Small intestine (tissue), 16 donors: ENCODE data around the gene SLC9A5. TPM values are rescaled to one million over a fixed set of nuclear protein-coding genes. Genes with fewer than 3 reads are reported as not detected.

Experiments
- DNase-seq, 2 donors: peaks; one replicate each; pipeline versions ENCODE4 v3.0.0 to v3.0.0-alpha.2; 2013
- FAIRE-seq: peaks from 2 replicates; lab custom pipeline; 2012; peaks lifted over from hg19 to GRCh38; lab: Jason Lieb, UNC
- H3K27ac ChIP-seq, 3 donors: one replicate each; pipeline ENCODE4 v1.5.1; 2013; ENCODE audit warnings: low read length in 2 of 3, mild to moderate bottlenecking in 2 of 3, control low read depth in 1 of 3, inconsistent platforms in 1 of 3, low read depth in 1 of 3, moderate library complexity in 1 of 3
- H3K27me3 ChIP-seq, 3 donors: one replicate each; pipeline ENCODE4 v1.6.1; 2013; ENCODE audit warnings: low read length in 3 of 3, inconsistent platforms in 1 of 3; ENCODE audit not compliant: control insufficient read depth in 3 of 3, insufficient read depth in 3 of 3
- H3K36me3 ChIP-seq, 3 donors: one replicate each; pipeline ENCODE4 v1.6.1; 2013; ENCODE audit warnings: low read length in 3 of 3, inconsistent platforms in 1 of 3, low read depth in 1 of 3, mild to moderate bottlenecking in 1 of 3, moderate library complexity in 1 of 3; ENCODE audit not compliant: control insufficient read depth in 3 of 3, insufficient read depth in 2 of 3
- H3K4me1 ChIP-seq, 3 donors: one replicate each; pipeline ENCODE4 v1.6.1; 2013; ENCODE audit warnings: low read length in 2 of 3, inconsistent platforms in 1 of 3, low read depth in 1 of 3, mild to moderate bottlenecking in 1 of 3, moderate library complexity in 1 of 3; ENCODE audit not compliant: control insufficient read depth in 3 of 3, insufficient read depth in 2 of 3
- H3K4me3 ChIP-seq, 3 donors: one replicate each; pipeline ENCODE4 v1.5.1; 2013; ENCODE audit warnings: low read length in 3 of 3, control low read depth in 1 of 3, inconsistent platforms in 1 of 3, low read depth in 1 of 3, mild to moderate bottlenecking in 1 of 3, moderate library complexity in 1 of 3
- H3K9me3 ChIP-seq, 2 donors: one replicate each; pipeline ENCODE4 v1.6.1; 2013; ENCODE audit warnings: low read depth in 1 of 2, low read length in 1 of 2; ENCODE audit not compliant: control insufficient read depth in 2 of 2, insufficient read depth in 1 of 2
- WGBS, 3 donors: extraction: QIAGEN DNeasy Blood & Tissue Kit; methylation state at CpG; one replicate each; pipeline ENCODE4 v1.1.7; 2013; 5-methylcytosine and 5-hydroxymethylcytosine counted together
- long read RNA-seq, 10 donors: transcript quantifications; one replicate each; lab custom pipeline, GENCODE V29; 2026
- polyA plus RNA-seq, 4 donors: library from polyadenylated mRNA; stranded (reverse) in 3 of 4; unstranded in 1 of 4; fragments of 200-250 nt in 3 of 4; fragments of 120-200 nt in 1 of 4; gene quantifications; one replicate each; pipeline versions ENCODE4 v1.2.1 to v1.2.3, GENCODE V29; 2013
- donor health status: healthy with polysubstance abuse.
- donor health status: control.
- donor health status: control.
- donor health status: Bipolar disorder and iron deficiency.
- donor health status: healthy.

SLC9A5 gene
- polyA plus RNA-seq = under 1 TPM in 3 of 4 donors, not detected in 1; 0.39 to 0.78 (median 0.54) TPM
- long read RNA-seq, donor 1 = 0 reads
- long read RNA-seq, donor 2 = 0 reads
- long read RNA-seq, donor 3 = 0 reads
- long read RNA-seq, donor 4 = 0 reads
- long read RNA-seq, donor 5 = 0 reads
- long read RNA-seq, donor 6 = 0 reads
- long read RNA-seq, donor 7 = 0 reads
- long read RNA-seq, donor 8 = 0 reads
- long read RNA-seq, donor 9 = 0 reads
- long read RNA-seq, donor 10 = 0 reads

DNA sequence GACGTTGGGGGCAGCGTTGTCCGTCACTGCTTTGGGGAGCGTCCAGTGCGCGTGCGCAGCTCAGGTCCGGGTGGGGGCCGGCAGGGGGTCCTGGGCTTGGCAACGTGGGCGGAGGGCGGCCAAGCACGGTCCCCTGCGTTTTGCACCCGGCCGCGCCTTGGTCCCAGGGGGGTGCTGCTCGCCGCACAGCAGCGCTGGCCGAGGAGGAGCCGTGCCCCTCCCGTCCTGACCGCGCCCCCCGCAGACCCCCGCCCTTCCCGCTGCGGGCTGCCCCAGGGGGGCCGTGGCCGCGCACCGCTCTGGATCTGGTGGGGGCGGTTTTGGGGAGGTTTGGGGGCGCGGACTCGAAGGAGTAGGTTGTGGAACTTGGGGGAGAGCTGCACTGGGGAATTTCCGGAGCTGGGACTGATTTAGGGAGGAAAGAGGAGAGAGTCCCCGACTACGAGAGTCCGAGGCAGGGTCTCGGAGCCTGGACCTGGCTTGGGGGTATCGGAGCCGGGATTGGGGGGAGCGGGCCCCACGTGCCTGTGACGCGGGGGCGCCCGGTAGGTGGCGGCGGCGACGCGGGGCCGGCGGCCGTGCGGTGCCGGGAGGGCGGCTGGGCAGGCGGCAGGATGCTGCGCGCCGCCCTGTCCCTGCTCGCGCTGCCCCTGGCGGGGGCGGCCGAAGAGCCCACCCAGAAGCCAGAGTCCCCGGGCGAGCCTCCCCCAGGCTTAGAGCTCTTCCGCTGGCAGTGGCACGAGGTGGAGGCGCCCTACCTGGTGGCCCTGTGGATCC, at the start of gene SLC9A5:
Gene SLC9A5 (plus strand): TSS at position 579 of the 777 bp plus-strand sequence. CDS start 36 bp downstream, at position 615.
- WGBS, 3 donors = 1 to 2% (median 1%) methylated on average over 46 to 75 of the region's 75 CpGs
- peak in 1 of 2 donors; percentile 43 for DNase-seq
- H3K36me3 ChIP-seq = peaks cover 0 to 5% (median 0%) of the 10 kb centered on the region in 3 donors
- H3K27ac ChIP-seq = no peak within 1 kb of the TSS
- no peak for FAIRE-seq
- peak within 1 kb of the TSS; percentile 21 to 78 (median 35) for H3K4me3 ChIP-seq
- peaks cover 0 to 22% (median 5%) of the 10 kb centered on the region in 3 donors for H3K4me1 ChIP-seq
- no peaks in the 10 kb centered on the region for H3K9me3 ChIP-seq
- peaks cover 0 to 33% (median 3%) of the 10 kb centered on the region in 3 donors for H3K27me3 ChIP-seq

- peak within 1 kb of the TSS; percentile 93 to 99 (median 97) for H3K27ac ChIP-seq
- peaks cover 13 to 86% (median 37%) of the 10 kb centered on the region in 3 donors for H3K36me3 ChIP-seq
- no peaks in the 10 kb centered on the region for H3K9me3 ChIP-seq
- peaks cover 0 to 17% (median 2%) of the 10 kb centered on the region in 3 donors for H3K4me1 ChIP-seq
- 15 to 43% (median 33%) methylated on average over 45 to 61 of the region's 61 CpGs for WGBS, 3 donors
- H3K27me3 ChIP-seq = no peaks in the 10 kb centered on the region
- FAIRE-seq = no peak
- peak; percentile 91 to 92 for DNase-seq
- peak within 1 kb of the TSS; percentile 10 to 93 (median 65) for H3K4me3 ChIP-seq
Measured at GRCh38 chr16:67199011-67199807, 49.6 kb upstream of the SLC9A5 start, which contains the start of gene ELMO3. Gene ELMO3 (plus strand): TSS chr16:67199131. CDS start chr16:67199327, 196 bp downstream.

- peak; percentile 46 to 69 for DNase-seq
- Histone ChIP-seq H3K27me3 (no peaks in the 10 kb centered on the region), H3K36me3 (peaks cover 13 to 85% (median 38%) of the 10 kb centered on the region in 3 donors), H3K4me1 (peaks cover 0 to 17% (median 2%) of the 10 kb centered on the region in 3 donors), H3K9me3 (no peaks in the 10 kb centered on the region), H3K27ac (peak overlapping the region in 2 of 3 donors; percentile 14 to 99), H3K4me3 (peak overlapping the region in 2 of 3 donors; percentile 65 to 93)
- FAIRE-seq = no peak
- 14 to 42% (median 22%) methylated on average over 22 of the region's 22 CpGs for WGBS, 3 donors
Measured at GRCh38 chr16:67199808-67200198, 49.0 kb upstream of the SLC9A5 start.

DNA sequence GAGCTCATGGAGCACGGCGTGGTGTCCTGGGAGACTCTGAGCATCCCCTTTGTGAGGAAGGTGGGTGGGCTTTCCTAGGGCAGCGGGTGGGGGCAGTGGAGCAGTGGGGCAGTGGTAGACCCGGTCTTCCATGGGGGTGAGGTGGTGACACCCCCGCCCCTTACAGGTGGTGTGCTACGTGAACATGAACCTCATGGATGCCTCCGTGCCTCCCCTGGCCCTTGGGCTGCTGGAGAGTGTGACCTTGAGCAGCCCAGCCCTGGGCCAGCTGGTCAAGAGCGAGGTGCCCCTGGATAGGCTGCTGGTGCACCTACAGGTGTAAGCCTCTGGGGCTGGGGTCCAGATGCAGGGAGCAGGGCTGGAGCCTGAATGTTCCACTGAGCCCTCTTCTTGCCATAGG, 48.3 kb upstream of the SLC9A5 start:
- H3K36me3 ChIP-seq = peaks cover 10 to 80% (median 38%) of the 10 kb centered on the region in 3 donors
- DNase-seq = no peak
- peaks cover 0 to 17% (median 2%) of the 10 kb centered on the region in 3 donors for H3K4me1 ChIP-seq
- 89 to 94% (median 90%) methylated on average over 8 of the region's 8 CpGs for WGBS, 3 donors
- no peak overlapping the region for H3K27ac ChIP-seq
- H3K4me3 ChIP-seq = peak overlapping the region in 1 of 3 donors; percentile 93
- H3K9me3 ChIP-seq = no peaks in the 10 kb centered on the region
- no peak for FAIRE-seq
- H3K27me3 ChIP-seq = no peaks in the 10 kb centered on the region

- H3K9me3 ChIP-seq = no peaks in the 10 kb centered on the region
- H3K36me3 ChIP-seq = peaks cover 5 to 78% (median 31%) of the 10 kb centered on the region in 3 donors
- FAIRE-seq (no peak), DNase-seq (no peak)
- H3K27ac ChIP-seq = no peak overlapping the region
- peaks cover 0 to 17% (median 2%) of the 10 kb centered on the region in 3 donors for H3K4me1 ChIP-seq
- WGBS, 3 donors = 93 to 96% (median 94%) methylated on average over 39 to 40 of the region's 40 CpGs
- H3K27me3 ChIP-seq = no peaks in the 10 kb centered on the region
- no peak overlapping the region for H3K4me3 ChIP-seq
Measured at GRCh38 chr16:67201411-67202345, 47.1 kb upstream of the SLC9A5 start.

DNA sequence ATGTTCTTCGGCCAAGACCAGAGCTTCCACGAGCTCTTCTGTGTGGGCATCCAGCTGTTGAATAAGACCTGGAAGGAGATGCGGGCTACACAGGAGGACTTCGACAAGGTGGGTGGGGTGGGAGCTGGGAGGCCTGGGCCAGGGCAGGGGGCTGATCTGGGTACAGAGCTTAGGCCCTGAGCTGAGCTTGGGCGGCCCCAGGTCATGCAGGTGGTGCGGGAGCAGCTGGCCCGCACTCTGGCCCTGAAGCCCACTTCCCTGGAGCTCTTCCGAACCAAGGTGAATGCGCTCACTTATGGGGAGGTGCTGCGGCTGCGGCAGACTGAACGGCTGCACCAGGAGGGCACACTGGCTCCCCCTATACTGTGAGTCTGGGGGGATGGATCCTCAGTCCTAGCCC, 46.4 kb upstream of the SLC9A5 start:
- FAIRE-seq = no peak
- Histone ChIP-seq H3K4me3 (no peak overlapping the region), H3K36me3 (peaks cover 5 to 77% (median 24%) of the 10 kb centered on the region in 3 donors)

GRCh38 chr16:67202956-67203493, 45.8 kb upstream of the SLC9A5 start:
- peaks cover 2 to 74% (median 21%) of the 10 kb centered on the region in 3 donors for H3K36me3 ChIP-seq
- 92 to 95% (median 94%) methylated on average over 19 to 23 of the region's 23 CpGs for WGBS, 3 donors
- H3K27ac ChIP-seq = no peak overlapping the region
- H3K27me3 ChIP-seq = no peaks in the 10 kb centered on the region
- FAIRE-seq = no peak
- H3K4me3 ChIP-seq = no peak overlapping the region
- H3K4me1 ChIP-seq = peaks cover 0 to 14% (median 2%) of the 10 kb centered on the region in 3 donors
- no peaks in the 10 kb centered on the region for H3K9me3 ChIP-seq
- DNase-seq = no peak

More for the DNA sequence above, 46.4 kb upstream of the SLC9A5 start:
- Histone ChIP-seq H3K27me3 (no peaks in the 10 kb centered on the region), H3K27ac (no peak overlapping the region), H3K4me1 (peaks cover 0 to 17% (median 2%) of the 10 kb centered on the region in 3 donors), H3K9me3 (no peaks in the 10 kb centered on the region)
- no peak for DNase-seq
- WGBS, 3 donors = 94 to 97% (median 94%) methylated on average over 11 to 12 of the region's 12 CpGs
